GM12878 (cell line): Measurements from ENCODE around the gene SLC38A2. TPM values are rescaled to one million over a fixed set of nuclear protein-coding genes. Genes with fewer than 3 reads are reported as not detected.

ENCODE experiments used
- CBFB ChIP-seq: IDR thresholded peaks from 2 replicates; pipeline ENCODE4 v1.6.1; 2016; ENCODE audit warnings: antibody characterized with exemption, low read depth
- CBX3 ChIP-seq: fragments of 200-600 bp; sonication (generic); IDR thresholded peaks from 2 replicates; pipeline ENCODE4 v1.6.1; 2016; ENCODE audit warnings: low read depth, borderline replicate concordance
- CREB1 ChIP-seq: IDR thresholded peaks from 2 replicates; pipeline ENCODE4 v1.6.1; 2012; ENCODE audit warnings: low read depth, mild to moderate bottlenecking, inconsistent platforms
- DPF2 ChIP-seq: fragments of 450-650 bp; IDR thresholded peaks from 2 replicates; pipeline ENCODE4 v1.6.1; 2017; ENCODE audit warnings: mild to moderate bottlenecking
- EP300 ChIP-seq, 2 experiments: fragments of 150-350 bp in 1 of 2; IDR thresholded peaks; 2 replicates each; pipeline ENCODE4 v1.6.1; 2011 to 2012; ENCODE audit warnings: low read depth in 2 of 2, low read length in 2 of 2, borderline replicate concordance in 1 of 2, improper control_type of control experiment in 1 of 2, inconsistent platforms in 1 of 2; ENCODE audit not compliant: control insufficient read depth in 1 of 2
- ETV6 ChIP-seq, 2 experiments: fragments of 450-650 bp in 1 of 2; IDR thresholded peaks in 1 of 2; conservative IDR thresholded peaks in 1 of 2; 2 replicates each; pipeline ENCODE4 v1.6.1; 2014; ENCODE audit warnings: antibody characterized with exemption in 1 of 2, borderline replicate concordance in 1 of 2, low read depth in 1 of 2, mild to moderate bottlenecking in 1 of 2, moderate library complexity in 1 of 2
- HCFC1 ChIP-seq: fragments of 150-350 bp; IDR thresholded peaks from 2 replicates; pipeline ENCODE4 v1.6.1; 2014; ENCODE audit warnings: low read length
- HDAC2 ChIP-seq: fragments of 200-600 bp; sonication (generic); IDR thresholded peaks from 2 replicates; pipeline ENCODE4 v1.6.1; 2017
- HDGF ChIP-seq: fragments of 450-650 bp; IDR thresholded peaks from 2 replicates; pipeline ENCODE4 v1.6.1; 2016; ENCODE audit warnings: antibody characterized with exemption
- IRF3 ChIP-seq: fragments of 450-650 bp; IDR thresholded peaks from 2 replicates; pipeline ENCODE4 v1.6.1; 2014; ENCODE audit warnings: mild to moderate bottlenecking
- IRF5 ChIP-seq: fragments of 450-650 bp; IDR thresholded peaks from 2 replicates; pipeline ENCODE4 v1.6.1; 2017; ENCODE audit warnings: borderline replicate concordance
- KLF5 ChIP-seq: fragments of 450-650 bp; IDR thresholded peaks from 2 replicates; pipeline ENCODE4 v1.6.1; 2014; ENCODE audit warnings: mild to moderate bottlenecking; ENCODE audit not compliant: partially characterized antibody
- LARP7 ChIP-seq: fragments of 450-650 bp; IDR thresholded peaks from 2 replicates; pipeline ENCODE4 v1.6.1; 2017; ENCODE audit warnings: mild to moderate bottlenecking
- MTA3 ChIP-seq: IDR thresholded peaks from 2 replicates; pipeline ENCODE4 v1.6.1; 2012; ENCODE audit warnings: low read length, inconsistent platforms, borderline replicate concordance
- MYC ChIP-seq: IDR thresholded peaks from 2 replicates; pipeline ENCODE4 v1.6.1; 2011; ENCODE audit warnings: mild to moderate bottlenecking, low read length, moderate library complexity, inconsistent platforms; ENCODE audit not compliant: insufficient read depth, insufficient replicate concordance, insufficient read length, severe bottlenecking
- NFYB ChIP-seq: IDR thresholded peaks from 2 replicates; pipeline ENCODE4 v1.6.1; 2011; ENCODE audit warnings: low read depth, mild to moderate bottlenecking, low read length, improper control_type of control experiment, moderate library complexity; ENCODE audit not compliant: insufficient read depth
- POLR2A ChIP-seq: IDR thresholded peaks from 2 replicates; pipeline ENCODE4 v1.6.1; 2011; ENCODE audit warnings: low read depth, mild to moderate bottlenecking, low read length
- RB1 ChIP-seq: fragments of 450-650 bp; formaldehyde crosslinking; IDR thresholded peaks from 2 replicates; pipeline ENCODE4 v1.6.1; 2017; ENCODE audit warnings: mild to moderate bottlenecking, borderline replicate concordance
- SIN3A ChIP-seq: IDR thresholded peaks from 2 replicates; pipeline ENCODE4 v1.6.1; 2012; ENCODE audit warnings: low read depth, low read length, improper control_type of control experiment
- SIX5 ChIP-seq: IDR thresholded peaks from 2 replicates; pipeline ENCODE4 v1.6.1; 2011; ENCODE audit warnings: mild to moderate bottlenecking, low read depth, low read length, moderate library complexity; ENCODE audit not compliant: severe bottlenecking
- SREBF1 ChIP-seq: IDR thresholded peaks from 2 replicates; pipeline ENCODE4 v1.6.1; 2012; ENCODE audit warnings: mild to moderate bottlenecking, low read length
- TARDBP ChIP-seq: IDR thresholded peaks from 2 replicates; pipeline ENCODE4 v1.6.1; 2016; ENCODE audit warnings: borderline replicate concordance
- TCF7 ChIP-seq: IDR thresholded peaks from 2 replicates; pipeline ENCODE4 v1.6.1; 2014; ENCODE audit warnings: antibody characterized with exemption, borderline replicate concordance
- ZBTB4 ChIP-seq: fragments of 450-650 bp; formaldehyde crosslinking; IDR thresholded peaks from 2 replicates; pipeline ENCODE4 v1.4.0; 2022; ENCODE audit warnings: mild to moderate bottlenecking, moderate library complexity
- ZNF24 ChIP-seq: fragments of 450-650 bp; IDR thresholded peaks from 2 replicates; pipeline ENCODE4 v1.6.1; 2017; ENCODE audit warnings: antibody characterized with exemption, mild to moderate bottlenecking
- ZNF384 ChIP-seq: IDR thresholded peaks from 2 replicates; pipeline ENCODE4 v1.6.1; 2012; ENCODE audit warnings: low read depth, mild to moderate bottlenecking, low read length, improper control_type of control experiment, borderline replicate concordance
- polyA plus RNA-seq, 11 experiments: library from polyadenylated mRNA; depleted of rRNA in 4 of 11; unstranded in 6 of 11; stranded (reverse) in 5 of 11; fragments of >200 nt; fragmentation: Nextera tagmentation in 4 of 11; fragmentation: Illumina TruSeq in 1 of 11; extraction: Ambion mirVana in 4 of 11; extraction: Trizol in 1 of 11; gene quantifications; 1 replicate in 1 of 11; 2 replicates in 10 of 11; pipeline versions ENCODE4 v1.2.1 to v1.2.3, GENCODE V29; 2011 to 2016; ENCODE audit warnings: inconsistent platforms in 2 of 11, missing spikeins in 2 of 11, low read depth in 1 of 11
- total RNA-seq, 4 experiments: library from RNA; depleted of rRNA in 3 of 4; stranded (reverse); fragments of >200 nt in 3 of 4; fragmentation: Illumina TruSeq in 1 of 4; extraction: Trizol in 1 of 4; gene quantifications; 2 replicates each; pipeline versions ENCODE4 v1.2.1 to v1.2.3, GENCODE V29; 2013 to 2021

SLC38A2 gene
- total and polyA plus RNA-seq, 10 of the 15 experiments (the other 5 are each of a cell fraction or from before 2014, with no cell fraction given) = 36.2 to 118 (median 79.8) TPM

DNA sequence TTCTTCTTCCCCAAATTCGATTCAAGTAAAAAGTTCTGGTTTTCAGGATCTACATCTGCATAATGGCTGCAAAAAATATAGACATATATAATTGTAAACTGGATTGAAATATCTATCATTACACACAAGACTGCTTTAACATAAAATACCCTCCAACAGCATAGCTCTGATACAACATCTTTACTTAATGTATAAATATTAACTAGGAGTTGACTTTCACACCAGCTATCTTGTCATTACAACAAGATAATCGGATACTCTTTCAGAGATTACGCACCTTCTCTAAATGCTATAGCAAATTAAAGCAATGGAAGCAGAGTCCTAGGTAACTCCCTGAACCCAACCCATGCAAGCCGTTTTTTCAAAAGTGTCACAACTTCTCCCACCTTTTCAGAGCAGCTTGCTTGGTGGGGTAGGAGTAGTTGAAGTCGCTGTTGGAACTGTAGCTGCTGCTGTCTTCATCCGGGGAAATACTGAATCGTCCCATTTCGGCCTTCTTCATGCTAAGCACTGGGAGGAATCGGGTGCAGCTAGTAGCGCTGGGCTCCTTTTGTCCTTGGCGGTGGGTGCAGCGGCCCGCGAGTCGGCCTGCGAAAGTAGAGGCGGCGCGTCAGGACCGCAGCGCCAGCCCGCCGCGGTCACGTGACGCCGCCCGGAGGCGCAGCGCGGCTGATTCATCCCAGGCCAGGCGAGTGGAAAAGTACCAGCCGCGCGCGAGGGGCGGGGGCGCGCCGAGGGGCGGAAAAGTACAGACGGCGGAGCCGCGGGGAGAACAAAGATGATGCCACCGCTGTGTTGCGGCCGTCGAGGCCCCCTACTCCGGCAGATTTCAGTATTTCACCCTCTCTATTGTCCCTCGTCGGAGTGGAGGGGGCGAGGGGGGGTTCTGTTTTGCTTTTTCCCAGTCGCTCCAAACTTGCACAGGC lies 1.5 kb downstream of the SLC38A2 start (continued):
- peak; percentile 69 for TF ChIP-seq LARP7
- peak; percentile 88 for TF ChIP-seq SIN3A
- no peak for TF ChIP-seq SIX5
- TF ChIP-seq MTA3 = peak; percentile 69; the same call in 1 of the 2 replicates
- no peak for TF ChIP-seq HCFC1
- peak; percentile 65 for TF ChIP-seq DPF2
- no peak for TF ChIP-seq ETV6 (conservative IDR thresholded peaks at IDR 0.05 in 1 of 2, IDR thresholded peaks at IDR 0.05 in 1 of 2; ENCODE audit: borderline replicate concordance in 1 of 2, low read depth in 1 of 2)
- no peak for TF ChIP-seq HDAC2
- TF ChIP-seq KLF5 = no peak
- no peak for TF ChIP-seq MYC
- no peak for TF ChIP-seq NFYB
- no peak for TF ChIP-seq TCF7
- no peak for TF ChIP-seq IRF5
- TF ChIP-seq RB1 = peak; percentile 52; the same call in 1 of the 2 replicates
- no peak for TF ChIP-seq CBX3
- peak; percentile 82 for TF ChIP-seq CREB1
- peak; percentile 54; the same call in 1 of the 2 replicates for TF ChIP-seq TARDBP
- peak; percentile 79 for TF ChIP-seq POLR2A
- TF ChIP-seq ZBTB4 (CRISPR knock-in tag) = 0 out of 2 replicates have a peak, but pooled peaks have one; percentile 71
- no peak; a peak in 1 of 4 replicates for TF ChIP-seq EP300 (IDR thresholded peaks at IDR 0.05; ENCODE audit: borderline replicate concordance in 1 of 2, control insufficient read depth in 1 of 2, low read depth in 2 of 2, low read length in 2 of 2)
- TF ChIP-seq IRF3 = no peak
- no peak for TF ChIP-seq SREBF1
- no peak for TF ChIP-seq HDGF
- TF ChIP-seq CBFB = 0 out of 2 replicates have a peak, but pooled peaks have one; percentile 25
- no peak for TF ChIP-seq ZNF384
- TF ChIP-seq ZNF24 = no peak; the same call in 1 of the 2 replicates
